Caco-2 (cell line): ENCODE data around the gene NLK. TPM values are rescaled to one million over a fixed set of nuclear protein-coding genes. Genes with fewer than 3 reads are reported as not detected.

Source experiments
- BruUV-seq: library from RNA; stranded (reverse); fragments of 400-500 nt; replicated peaks from 2 replicates; lab custom pipeline; 2021; lab: Mats Ljungman, UMichigan
- CTCF ChIA-PET: fragments of 300-600 bp; sonication (Branson Sonifier 250); formaldehyde crosslinking; loops from one replicate; lab custom pipeline; 2022; ENCODE audit warnings: antibody characterized with exemption; lab: Charles Lee
- POLR2A ChIA-PET: fragments of 300-600 bp; sonication (Branson Sonifier 250); formaldehyde crosslinking; loops from one replicate; lab custom pipeline; 2022; ENCODE audit warnings: antibody characterized with exemption; lab: Charles Lee
- DNase-seq, 2 experiments: peaks; one replicate each; pipeline versions ENCODE4 v3.0.0 to v3.0.0-alpha.2; 2020 to 2022
- H3K27me3 ChIP-seq: replicated peaks from 2 replicates; pipeline ENCODE4 v1.6.0; 2011; ENCODE audit warnings: low read length; ENCODE audit not compliant: control insufficient read depth, insufficient read depth
- H3K36me3 ChIP-seq: 2 replicates; pipeline ENCODE4 v1.5.1; 2011; ENCODE audit warnings: low read length; ENCODE audit not compliant: control insufficient read depth, insufficient read depth
- H3K4me1 ChIP-seq: fragments of 250-450 bp; sonication (Bioruptor Pico); 2 replicates; pipeline ENCODE4 v1.5.1; 2020; ENCODE audit warnings: mild to moderate bottlenecking
- H3K4me3 ChIP-seq: 2 replicates; pipeline ENCODE4 v1.5.1; 2011; ENCODE audit warnings: low read depth, mild to moderate bottlenecking, control low read depth, low read length
- H3K9me3 ChIP-seq: fragments of 250-450 bp; sonication (Bioruptor Pico); 2 replicates; pipeline ENCODE4 v1.5.1; 2020; ENCODE audit warnings: mild to moderate bottlenecking, moderate library complexity
- H3K27ac Mint-ChIP-seq: one replicate; pipeline ENCODE4 v1.8.0; 2022; ENCODE audit warnings: mixed read lengths; ENCODE audit not compliant: unreplicated experiment
- H3K27me3 Mint-ChIP-seq: one replicate; pipeline ENCODE4 v1.8.0; 2022; ENCODE audit warnings: mixed read lengths; ENCODE audit not compliant: insufficient read depth, unreplicated experiment
- H3K36me3 Mint-ChIP-seq: one replicate; pipeline ENCODE4 v1.8.0; 2022; ENCODE audit warnings: mild to moderate bottlenecking, mixed read lengths; ENCODE audit not compliant: insufficient read depth, unreplicated experiment
- H3K4me1 Mint-ChIP-seq: one replicate; pipeline ENCODE4 v1.8.0; 2022; ENCODE audit warnings: low read depth, mixed read lengths; ENCODE audit not compliant: unreplicated experiment
- H3K4me3 Mint-ChIP-seq: one replicate; pipeline ENCODE4 v1.8.0; 2022; ENCODE audit warnings: mild to moderate bottlenecking, moderate library complexity, mixed read lengths; ENCODE audit not compliant: unreplicated experiment
- H3K9me3 Mint-ChIP-seq: one replicate; pipeline ENCODE4 v1.8.0; 2022; ENCODE audit warnings: mixed read lengths; ENCODE audit not compliant: unreplicated experiment
- intact Hi-C: fragments of 100-400 bp; cut with micrococcal nuclease; formaldehyde crosslinking; loops from one replicate; pipeline ENCODE4 v1.10.0; 2022; ENCODE audit not compliant: unreplicated experiment
- total RNA-seq: library from RNA; stranded (reverse); gene quantifications from 2 replicates; pipeline ENCODE4 v1.2.3, GENCODE V29; 2022
- TF ChIP-seq, protein P1 (sequence below), 2 experiments: fragments of 200-600 bp in 1 of 2; IDR thresholded peaks; 1 replicate in 1 of 2; 2 replicates in 1 of 2; pipeline versions ENCODE4 v1.5.1 to v1.8.0; 2011 to 2022; ENCODE audit warnings: antibody characterized with exemption in 1 of 2, control low read depth in 1 of 2, inconsistent platforms in 1 of 2, low read depth in 1 of 2, low read length in 1 of 2, mild to moderate bottlenecking in 1 of 2, moderate library complexity in 1 of 2; ENCODE audit not compliant: insufficient read depth in 1 of 2, severe bottlenecking in 1 of 2, unreplicated experiment in 1 of 2

NLK gene
- total RNA-seq, 1 experiment from 2014 or later, result 87.3 TPM

DNA sequence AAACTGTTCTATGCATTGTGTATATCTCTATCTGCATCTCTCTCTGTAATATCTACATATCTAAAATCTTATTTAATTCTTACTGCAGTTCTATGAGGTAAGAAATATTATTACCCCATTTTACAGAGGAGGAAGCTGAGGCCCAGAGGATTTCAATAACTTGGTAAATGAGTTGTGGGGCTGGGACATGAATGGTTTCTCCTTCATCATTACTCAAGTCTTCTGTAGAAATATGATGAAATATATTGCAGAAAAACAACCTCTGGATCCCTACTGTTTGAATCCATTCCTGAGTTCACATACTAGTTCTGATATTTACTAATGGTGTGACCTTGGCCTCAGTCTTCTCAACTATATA lies 45.5 kb upstream of the NLK start:
- Mint-ChIP-seq H3K27me3 (no peaks in the 10 kb centered on the region), H3K27ac (no peak overlapping the region), H3K4me1 (peaks cover 14% of the 10 kb centered on the region), H3K9me3 (no peaks in the 10 kb centered on the region), H3K4me3 (no peak overlapping the region), H3K36me3 (no peaks in the 10 kb centered on the region)
- no peaks in the 10 kb centered on the region for H3K36me3 ChIP-seq
- peaks cover 25% of the 10 kb centered on the region for H3K4me1 ChIP-seq
- POLR2A ChIA-PET, result no interaction called here
- intact Hi-C loops, result no loop called here
- no TSS peak for BruUV-seq
- no peak for DNase-seq
- H3K4me3 ChIP-seq, result no peak overlapping the region
- CTCF ChIA-PET, result interaction anchor here (2.1 kb wide), 1 partner anchor 15 kb away, joined by 6 read pairs; no protein-coding TSS in a partner anchor
- no peaks in the 10 kb centered on the region for H3K9me3 ChIP-seq
- no peaks in the 10 kb centered on the region for H3K27me3 ChIP-seq
- TF ChIP-seq, protein P1, sequence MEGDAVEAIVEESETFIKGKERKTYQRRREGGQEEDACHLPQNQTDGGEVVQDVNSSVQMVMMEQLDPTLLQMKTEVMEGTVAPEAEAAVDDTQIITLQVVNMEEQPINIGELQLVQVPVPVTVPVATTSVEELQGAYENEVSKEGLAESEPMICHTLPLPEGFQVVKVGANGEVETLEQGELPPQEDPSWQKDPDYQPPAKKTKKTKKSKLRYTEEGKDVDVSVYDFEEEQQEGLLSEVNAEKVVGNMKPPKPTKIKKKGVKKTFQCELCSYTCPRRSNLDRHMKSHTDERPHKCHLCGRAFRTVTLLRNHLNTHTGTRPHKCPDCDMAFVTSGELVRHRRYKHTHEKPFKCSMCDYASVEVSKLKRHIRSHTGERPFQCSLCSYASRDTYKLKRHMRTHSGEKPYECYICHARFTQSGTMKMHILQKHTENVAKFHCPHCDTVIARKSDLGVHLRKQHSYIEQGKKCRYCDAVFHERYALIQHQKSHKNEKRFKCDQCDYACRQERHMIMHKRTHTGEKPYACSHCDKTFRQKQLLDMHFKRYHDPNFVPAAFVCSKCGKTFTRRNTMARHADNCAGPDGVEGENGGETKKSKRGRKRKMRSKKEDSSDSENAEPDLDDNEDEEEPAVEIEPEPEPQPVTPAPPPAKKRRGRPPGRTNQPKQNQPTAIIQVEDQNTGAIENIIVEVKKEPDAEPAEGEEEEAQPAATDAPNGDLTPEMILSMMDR (IDR thresholded peaks at IDR 0.05; ENCODE audit: insufficient read depth in 1 of 2, low read depth in 1 of 2, low read length in 1 of 2, severe bottlenecking in 1 of 2, unreplicated experiment in 1 of 2), result no peak

DNA sequence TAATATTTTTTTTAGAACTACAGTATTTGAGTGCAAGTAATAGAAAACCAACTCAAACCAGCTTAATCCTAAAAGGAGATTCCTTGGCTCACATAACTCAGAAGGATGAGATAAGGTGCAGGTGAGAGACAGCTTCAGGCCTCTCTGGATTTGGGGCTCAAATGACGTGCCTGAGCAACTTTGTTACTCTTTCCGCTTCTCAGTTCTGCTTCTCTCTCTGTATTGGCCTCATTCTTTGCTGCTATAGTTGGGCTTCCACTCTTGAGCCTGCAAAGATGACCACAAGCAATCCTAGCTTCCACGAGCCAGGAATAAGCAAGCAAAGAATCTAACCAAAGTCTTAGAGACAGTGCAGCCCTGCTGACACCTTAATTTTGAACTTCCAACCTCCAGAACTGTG lies 45.0 kb upstream of the NLK start:
- BruUV-seq, result no TSS peak
- POLR2A ChIA-PET, result no interaction called here
- TF ChIP-seq, protein P1 (IDR thresholded peaks at IDR 0.05; ENCODE audit: insufficient read depth in 1 of 2, low read depth in 1 of 2, low read length in 1 of 2, severe bottlenecking in 1 of 2, unreplicated experiment in 1 of 2), result no peak
- Mint-ChIP-seq H3K27ac (no peak overlapping the region), H3K4me3 (no peak overlapping the region), H3K9me3 (no peaks in the 10 kb centered on the region), H3K36me3 (no peaks in the 10 kb centered on the region), H3K27me3 (no peaks in the 10 kb centered on the region), H3K4me1 (peaks cover 14% of the 10 kb centered on the region)
- intact Hi-C loops, result no loop called here
- Histone ChIP-seq H3K27me3 (no peaks in the 10 kb centered on the region), H3K4me3 (no peak overlapping the region), H3K9me3 (no peaks in the 10 kb centered on the region), H3K4me1 (peaks cover 25% of the 10 kb centered on the region), H3K36me3 (no peaks in the 10 kb centered on the region)
- no peak for DNase-seq
- CTCF ChIA-PET, result interaction anchor here (0.5 to 2.1 kb wide), 3 partner anchors 15 to 104 kb away, joined by 3 to 6 read pairs (median 4); partner anchors contain the start of gene LYRM9

DNA sequence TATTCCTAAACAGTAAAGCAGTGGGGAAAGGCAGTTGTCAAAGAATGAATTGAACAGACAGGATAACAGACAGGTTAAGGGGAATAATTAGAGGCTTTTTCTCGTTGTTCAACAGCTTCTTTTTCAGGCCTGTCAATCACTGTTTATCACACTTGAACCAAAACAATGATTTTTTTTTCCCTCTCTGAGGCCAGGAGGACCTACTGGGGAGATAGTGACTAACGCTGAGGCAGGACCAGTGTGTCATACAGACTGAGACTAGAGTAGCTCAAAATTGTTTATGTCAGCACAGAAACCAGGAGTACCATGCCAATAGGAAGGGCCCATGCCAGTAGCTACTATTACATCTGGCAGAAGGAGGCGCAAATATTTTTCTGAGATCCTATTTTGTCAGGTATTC lies 41.3 kb upstream of the NLK start:
- ChIA-PET POLR2A (no interaction called here), CTCF (interaction anchor here (1.2 kb wide), 1 partner anchor 18 kb away, joined by 5 read pairs; no protein-coding TSS in a partner anchor)
- TF ChIP-seq, protein P1 (IDR thresholded peaks at IDR 0.05; ENCODE audit: insufficient read depth in 1 of 2, low read depth in 1 of 2, low read length in 1 of 2, severe bottlenecking in 1 of 2, unreplicated experiment in 1 of 2), result no peak
- Histone ChIP-seq H3K4me3 (no peak overlapping the region), H3K27me3 (no peaks in the 10 kb centered on the region), H3K36me3 (no peaks in the 10 kb centered on the region), H3K9me3 (no peaks in the 10 kb centered on the region), H3K4me1 (peaks cover 11% of the 10 kb centered on the region)
- Mint-ChIP-seq H3K9me3 (no peaks in the 10 kb centered on the region), H3K36me3 (no peaks in the 10 kb centered on the region), H3K4me1 (peaks cover 1% of the 10 kb centered on the region), H3K4me3 (no peak overlapping the region), H3K27ac (no peak overlapping the region), H3K27me3 (no peaks in the 10 kb centered on the region)
- BruUV-seq, result no TSS peak
- no peak for DNase-seq
- intact Hi-C loops, result no loop called here
